Stimulated activated CD4-positive, alpha-beta T cell treated with anti-CD3 and anti-CD28 coated beads, Interleukin-15, amount 100 ng/mL, for 1 hour (primary cell): ENCODE data around the gene RPS6KC1.
"Not testable (repeated sequence)": the region's sequence is repeated elsewhere in the genome, so short reads cannot be mapped to it uniquely, and the experiment has no call there.

Experiments used
- DNase-seq, 2 donors: peaks; one replicate each; pipeline ENCODE4 v3.0.0-alpha.2; 2020; ENCODE audit warnings: low read depth in 1 of 2, low spot score in 1 of 2

The RPS6KC1 gene

DNA sequence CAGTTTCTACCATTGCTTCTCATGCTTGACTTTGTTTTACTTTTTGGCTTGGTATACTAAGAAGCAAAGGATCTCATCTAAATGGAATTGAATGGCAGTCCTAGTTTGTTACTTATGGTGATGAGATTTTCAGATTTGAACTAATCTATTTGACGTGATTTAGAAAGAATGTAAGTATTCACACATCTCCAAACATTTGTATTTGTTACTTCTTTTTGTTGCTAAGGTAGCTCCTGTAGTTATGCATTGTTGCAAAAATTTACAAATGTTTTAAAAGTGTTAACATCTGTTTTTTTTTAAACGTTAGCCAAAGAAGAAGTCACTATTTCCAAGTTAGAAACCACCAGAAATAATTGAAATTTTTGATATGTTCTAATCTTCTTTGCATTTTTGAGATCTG lies 222.5 kb downstream of the RPS6KC1 start:
- DNase-seq: no peak

DNA sequence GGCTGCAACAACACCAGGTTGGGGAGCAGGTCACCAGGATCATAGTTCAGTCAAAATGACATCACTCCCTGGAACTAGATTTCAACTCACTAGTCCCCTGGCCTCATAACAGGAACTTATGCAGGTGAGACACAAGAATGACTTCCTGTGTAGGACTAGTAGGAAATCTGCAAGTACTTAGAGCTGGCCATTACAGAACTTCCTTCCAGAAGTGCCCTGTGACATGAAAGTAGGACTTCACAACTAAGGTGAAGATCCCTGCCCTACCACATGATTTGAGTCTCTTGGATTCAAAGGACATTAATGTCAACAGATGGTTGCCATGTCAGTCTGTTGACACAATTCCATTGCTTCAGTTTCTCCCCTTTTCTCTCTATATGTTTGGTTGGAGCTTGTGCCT lies 223.1 kb downstream of the RPS6KC1 start:
- no peak for DNase-seq

DNA sequence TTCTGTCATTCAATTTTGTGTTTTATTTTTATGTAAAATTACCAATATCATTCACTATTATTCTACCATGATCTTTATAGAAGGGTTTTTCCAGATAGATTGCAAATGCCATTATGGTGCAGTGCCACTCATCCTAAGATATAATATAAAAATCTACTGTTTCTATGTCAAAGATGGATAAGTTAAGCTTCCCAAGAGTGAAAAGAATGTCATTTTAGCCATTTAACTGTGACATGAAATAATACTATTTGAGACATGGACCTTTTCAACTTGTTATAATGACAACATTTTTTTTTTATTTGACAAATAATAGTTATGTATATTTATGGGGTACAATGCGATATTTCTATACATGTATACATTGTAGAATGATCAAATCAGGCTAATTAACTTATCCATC lies 224.3 kb downstream of the RPS6KC1 start:
- no peak for DNase-seq

DNA sequence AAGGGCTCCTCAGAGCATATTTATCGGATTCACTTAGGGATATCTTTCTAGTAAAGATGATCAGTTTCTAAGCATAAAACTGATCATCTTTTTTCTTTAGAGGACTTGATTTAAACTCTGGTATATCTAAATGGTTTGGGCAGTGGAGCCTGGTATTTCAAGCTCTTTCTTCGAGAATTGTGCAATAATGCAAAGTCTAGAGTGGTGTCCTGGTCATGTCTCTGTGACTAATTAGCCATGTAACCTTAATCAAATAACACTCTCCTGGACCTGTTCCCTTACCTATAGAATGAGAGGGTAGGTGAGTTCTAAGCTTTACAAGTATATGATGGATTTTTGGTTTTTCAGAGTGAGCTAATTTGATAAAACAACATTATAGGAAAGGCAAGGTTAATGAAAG lies 225.2 kb downstream of the RPS6KC1 start:
- no peak for DNase-seq

DNA sequence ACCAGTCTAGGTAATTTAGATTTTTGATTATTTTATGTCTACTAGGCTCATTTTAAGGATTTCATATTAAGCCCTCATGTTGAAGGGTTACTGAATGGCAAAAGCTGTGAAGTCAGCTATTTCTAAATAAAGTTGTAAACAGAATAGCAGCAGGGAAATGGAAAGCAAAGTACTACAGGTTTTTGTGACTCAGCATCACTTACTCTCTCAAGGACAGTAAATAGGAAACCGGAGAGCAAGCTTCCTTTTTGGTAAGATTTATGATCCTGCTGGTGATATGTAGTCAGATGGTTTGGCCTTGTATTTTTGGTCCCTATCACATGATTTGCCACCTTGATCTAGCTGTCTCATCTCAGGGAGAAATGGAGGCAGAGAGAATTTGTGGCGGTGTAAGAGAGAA lies 226.0 kb downstream of the RPS6KC1 start:
- DNase-seq: no peak

DNA sequence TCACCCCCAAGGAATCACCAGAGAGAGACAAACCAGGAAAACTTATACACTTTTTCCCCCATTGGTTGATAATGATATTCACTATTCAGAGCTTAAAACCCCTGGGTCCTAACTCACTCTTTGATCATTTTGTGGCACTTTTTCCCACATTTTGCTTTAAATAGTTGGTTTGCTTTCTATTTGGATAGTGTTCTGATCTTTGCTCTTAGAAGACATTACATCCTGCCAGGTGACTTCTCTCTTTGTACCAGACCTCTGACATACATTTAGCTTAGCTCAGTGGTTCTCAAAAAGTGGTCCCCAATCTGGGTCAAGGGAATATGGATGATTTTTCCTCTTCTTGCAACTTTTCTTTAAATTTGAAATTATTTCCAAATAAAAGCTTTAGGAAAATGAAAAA lies 228.4 kb downstream of the RPS6KC1 start:
- DNase-seq: no peak

DNA sequence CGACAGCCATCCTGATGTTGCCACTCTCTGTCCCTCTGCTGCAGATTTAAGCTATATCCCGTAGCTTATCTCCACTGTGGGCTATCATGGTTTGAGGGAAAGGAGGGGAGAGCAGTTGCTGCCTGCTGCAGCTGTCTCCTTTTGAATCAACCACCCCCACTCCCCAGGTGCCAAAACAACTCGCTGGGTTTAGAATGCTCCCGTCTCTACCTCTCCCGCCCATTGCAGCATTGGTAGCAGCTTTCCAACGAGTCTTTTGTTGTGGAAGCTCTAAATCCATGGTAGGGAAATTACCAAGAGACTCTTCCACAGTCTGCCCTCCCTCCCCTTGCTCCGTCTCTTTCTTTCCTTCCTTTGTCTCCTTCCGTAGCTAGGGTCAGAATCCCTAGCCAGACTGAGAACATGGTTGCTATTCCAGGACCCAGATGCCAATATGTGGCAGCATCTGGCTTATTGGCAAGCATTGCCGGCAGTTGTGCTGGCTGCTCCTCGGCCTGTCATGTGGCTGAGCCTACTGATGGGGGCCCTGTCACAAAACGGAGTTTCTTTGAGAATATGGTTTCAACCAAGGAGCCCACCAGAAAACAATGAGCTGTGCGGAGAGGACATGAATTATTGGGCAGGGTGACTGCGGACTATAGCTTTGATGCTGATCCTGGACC lies 230.7 kb downstream of the RPS6KC1 start:
- DNase-seq: no peak

DNA sequence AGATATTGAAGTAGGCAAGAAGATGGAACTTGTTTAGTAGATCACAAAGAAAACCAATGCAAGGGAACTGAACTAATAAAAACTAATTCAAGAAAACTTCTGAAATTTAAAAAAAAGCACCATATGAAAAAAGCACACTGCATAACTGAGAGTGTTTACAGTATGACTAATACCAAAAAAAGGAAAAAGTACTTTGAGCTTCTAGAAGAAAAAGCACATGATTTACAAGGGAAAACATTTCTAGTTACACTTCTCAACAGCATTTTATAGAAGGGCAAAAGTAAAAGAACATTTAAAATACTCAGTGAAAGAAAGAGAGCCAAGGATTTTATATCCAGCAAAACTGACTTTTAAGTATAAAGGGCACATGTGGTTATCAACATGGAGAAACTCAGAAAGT lies 233.6 kb downstream of the RPS6KC1 start:
- DNase-seq: no peak

DNA sequence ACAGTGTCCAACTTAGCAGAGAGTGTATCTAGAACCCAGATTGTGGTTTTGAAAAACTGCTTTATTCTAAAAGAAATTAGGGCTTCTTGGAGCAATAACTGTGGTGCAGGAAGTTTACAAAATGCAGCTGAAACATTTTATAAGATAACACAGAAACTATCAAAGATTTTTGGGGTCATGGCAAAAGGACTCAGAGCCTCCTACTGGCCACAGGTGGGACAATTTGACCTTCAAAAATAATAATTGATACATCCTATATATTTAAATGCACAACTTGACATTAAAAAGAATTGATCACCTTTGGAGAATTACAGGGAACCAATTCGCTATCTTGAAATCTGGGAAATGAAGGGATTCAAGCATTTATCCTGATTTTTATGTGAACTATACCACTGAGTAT lies 235.2 kb downstream of the RPS6KC1 start:
- no peak for DNase-seq

DNA sequence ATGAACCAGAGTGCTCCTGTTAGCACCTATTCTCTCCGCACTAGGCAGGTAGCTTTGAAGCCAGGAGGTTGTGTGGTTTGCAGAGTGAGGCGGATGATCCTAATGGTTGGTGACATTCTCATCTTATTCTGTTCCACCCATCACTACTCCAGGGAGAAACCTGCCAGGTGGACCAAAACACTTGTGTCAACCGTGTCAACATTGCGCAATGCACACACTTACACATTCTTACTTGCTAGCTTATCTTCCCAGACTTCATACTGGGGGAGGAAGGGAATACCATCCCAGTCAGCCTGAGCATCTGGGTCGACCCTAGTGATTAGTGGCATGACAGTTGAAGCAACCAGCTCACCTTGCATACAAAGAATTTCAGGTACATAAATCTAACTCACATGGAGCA lies 236.9 kb downstream of the RPS6KC1 start:
- no peak for DNase-seq

DNA sequence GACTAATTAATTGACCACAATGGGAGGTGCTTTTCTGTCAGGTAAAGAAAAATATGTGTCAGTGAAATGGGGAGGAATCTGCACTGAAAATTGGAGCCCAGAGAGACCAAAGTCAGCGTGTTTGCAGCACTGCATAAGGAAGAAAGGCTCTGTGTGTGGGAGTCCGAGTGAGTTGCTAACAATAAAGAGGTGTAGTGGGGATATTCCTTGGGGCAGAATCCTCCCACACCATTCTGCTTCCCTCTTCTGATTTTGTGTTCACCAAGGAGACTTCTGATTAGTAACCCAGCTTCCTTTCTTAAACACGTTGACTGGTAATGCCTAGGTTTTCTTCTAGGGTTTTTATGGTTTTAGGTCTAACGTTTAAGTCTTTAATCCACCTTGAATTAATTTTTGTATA lies 240.5 kb downstream of the RPS6KC1 start:
- no peak for DNase-seq

DNA sequence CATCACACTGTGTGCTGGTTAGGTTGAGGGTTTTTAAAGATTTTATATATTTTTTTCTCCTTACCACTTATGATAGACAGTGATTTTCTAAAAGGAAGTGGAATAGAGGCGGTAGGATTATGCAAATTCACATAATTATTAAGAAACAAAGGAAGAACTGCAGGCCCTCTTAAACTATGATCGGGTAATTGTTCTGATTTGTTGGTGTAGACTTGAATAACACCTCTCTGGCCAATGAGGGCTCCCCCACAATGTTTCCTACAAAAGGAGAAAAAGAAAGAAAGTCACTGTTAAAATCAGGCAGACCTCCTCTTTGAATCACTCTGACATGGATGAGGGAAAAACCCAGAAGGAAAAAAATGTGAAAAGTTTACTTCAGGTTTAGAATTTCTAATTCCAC lies 241.6 kb downstream of the RPS6KC1 start:
- DNase-seq: no peak

DNA sequence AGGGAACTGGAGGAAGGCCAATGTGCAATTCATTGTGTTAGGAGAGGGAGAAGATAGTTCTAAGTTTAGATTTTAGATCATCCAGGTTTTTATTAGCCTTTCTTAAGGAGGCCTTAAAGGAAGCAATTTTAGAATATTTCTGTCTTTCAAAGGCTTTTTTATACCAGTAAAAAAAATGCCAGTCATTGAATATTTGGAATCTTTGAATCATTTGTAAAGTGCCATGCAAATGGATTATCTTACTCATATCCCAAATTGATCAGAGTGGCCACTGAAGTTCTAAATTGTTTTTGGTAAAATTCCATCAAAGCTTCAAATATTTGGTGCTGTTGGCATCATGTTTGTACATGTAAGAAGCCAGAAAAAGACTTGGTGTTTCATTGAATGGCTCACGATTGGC lies 244.8 kb downstream of the RPS6KC1 start:
- DNase-seq: no peak

DNA sequence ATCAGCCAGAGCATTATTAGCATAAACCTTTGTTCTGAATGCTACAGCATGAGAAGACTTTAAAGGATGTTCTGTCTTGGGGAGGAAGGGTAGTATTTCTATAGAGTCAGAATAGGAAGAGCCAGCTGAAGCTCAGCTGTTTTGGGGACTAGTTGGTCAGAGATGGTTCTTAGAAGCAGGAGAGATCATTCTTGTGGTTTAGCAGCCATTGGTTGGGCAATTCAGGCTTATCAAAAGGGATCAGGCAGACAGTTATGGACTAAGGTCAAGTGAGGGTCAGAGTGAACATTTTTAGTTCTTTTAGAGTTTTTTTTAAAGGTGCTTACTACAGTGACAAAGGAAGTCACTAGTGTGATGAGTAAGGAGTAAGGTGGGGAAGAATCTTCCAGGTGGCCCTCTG lies 245.5 kb downstream of the RPS6KC1 start:
- no peak for DNase-seq

DNA sequence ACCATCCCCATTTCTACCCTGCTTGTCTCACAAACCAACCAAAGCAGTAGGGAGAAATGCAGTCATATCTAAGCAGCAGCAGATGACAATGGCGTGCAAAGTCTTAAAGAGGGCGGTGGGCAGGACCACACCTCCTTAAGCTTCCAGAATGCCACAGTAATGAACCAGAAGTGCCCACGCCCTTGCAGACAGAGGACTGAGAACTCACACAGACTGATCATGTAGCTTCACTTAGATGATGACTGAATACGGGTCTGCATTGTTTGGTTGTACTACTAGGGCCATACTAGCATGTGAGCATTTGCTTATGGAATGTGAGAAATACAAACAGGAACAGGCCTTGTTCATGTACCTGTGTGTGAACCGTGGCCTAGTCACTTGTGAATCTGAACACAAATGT lies 246.0 kb downstream of the RPS6KC1 start:
- no peak for DNase-seq

DNA sequence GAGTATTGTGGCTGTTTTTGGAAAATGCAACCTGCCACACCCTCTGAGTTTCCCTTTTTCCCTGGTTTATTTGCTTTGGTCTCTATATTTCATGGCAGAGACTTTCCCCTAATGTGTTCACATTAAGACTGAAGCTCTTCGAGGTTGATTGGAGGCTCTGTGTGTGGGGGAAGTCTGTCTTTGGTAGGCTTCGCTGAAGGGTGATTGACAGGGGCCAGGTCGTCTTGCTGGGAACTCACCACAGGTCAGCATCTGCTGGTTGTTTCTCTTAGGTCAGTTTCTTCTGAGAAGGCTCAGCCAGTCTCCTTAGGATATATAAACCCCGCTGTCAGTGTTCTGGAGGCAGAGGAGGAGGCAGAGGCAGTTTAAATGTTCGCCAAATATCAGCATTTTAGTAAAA lies 249.4 kb downstream of the RPS6KC1 start:
- DNase-seq: no peak

DNA sequence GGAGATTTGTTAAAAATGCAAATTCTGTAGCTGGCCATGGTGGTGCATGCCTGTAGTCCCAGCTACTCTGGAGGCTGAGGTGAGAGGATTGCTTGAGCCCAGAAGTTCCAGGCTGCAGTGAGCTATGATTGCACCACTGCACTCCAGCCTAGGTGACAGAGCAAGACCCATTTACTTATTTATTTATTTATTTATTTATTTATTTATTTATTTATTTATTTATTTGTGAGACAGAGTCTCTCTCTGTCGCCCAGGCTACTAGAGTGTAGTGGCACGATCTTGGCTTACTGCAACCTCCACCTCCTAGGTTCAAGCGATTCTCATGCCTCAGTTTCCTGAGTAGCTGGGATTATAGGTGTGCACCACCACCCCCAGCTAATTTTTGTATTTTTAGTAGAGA lies 250.5 kb downstream of the RPS6KC1 start:
- not testable (repeated sequence) for DNase-seq

DNA sequence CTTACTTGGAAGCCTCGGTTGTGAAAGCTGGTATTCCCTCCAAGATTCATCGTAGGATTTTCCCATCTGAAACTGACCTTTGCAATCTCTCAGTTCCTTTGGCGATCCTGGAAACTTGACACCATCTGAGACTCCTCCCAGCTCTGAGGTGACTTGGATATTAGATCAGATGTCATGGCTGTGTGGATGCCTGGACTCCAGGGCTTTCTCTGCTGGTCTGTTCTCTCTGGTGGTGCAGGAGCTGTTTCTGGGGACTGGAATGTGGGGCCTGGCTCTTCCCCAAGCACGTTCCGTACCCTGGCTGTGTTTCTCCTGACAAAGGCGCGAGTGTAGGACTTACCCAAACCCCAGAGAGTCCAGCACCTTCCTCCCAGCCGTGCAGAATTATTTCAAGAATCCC lies 252.2 kb downstream of the RPS6KC1 start:
- DNase-seq: no peak

DNA sequence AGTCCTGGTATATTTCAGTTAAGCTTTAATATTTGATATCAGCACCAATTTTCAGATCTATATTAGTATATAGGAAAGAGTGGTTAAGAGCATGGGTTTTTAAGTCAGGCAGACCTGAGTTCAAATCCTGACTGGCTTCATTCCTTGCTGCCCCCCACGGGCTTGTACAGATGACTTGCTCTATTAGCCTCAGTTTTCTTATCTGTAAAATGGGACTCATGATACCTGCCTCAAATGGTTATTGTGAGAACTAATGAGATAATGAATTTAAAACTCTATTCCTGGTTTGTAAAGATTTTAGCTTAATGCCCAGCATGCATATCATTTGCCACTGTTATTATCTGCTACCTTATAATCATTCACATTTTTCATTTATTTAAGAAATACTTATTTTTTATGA lies 264.5 kb downstream of the RPS6KC1 start:
- no peak for DNase-seq

DNA sequence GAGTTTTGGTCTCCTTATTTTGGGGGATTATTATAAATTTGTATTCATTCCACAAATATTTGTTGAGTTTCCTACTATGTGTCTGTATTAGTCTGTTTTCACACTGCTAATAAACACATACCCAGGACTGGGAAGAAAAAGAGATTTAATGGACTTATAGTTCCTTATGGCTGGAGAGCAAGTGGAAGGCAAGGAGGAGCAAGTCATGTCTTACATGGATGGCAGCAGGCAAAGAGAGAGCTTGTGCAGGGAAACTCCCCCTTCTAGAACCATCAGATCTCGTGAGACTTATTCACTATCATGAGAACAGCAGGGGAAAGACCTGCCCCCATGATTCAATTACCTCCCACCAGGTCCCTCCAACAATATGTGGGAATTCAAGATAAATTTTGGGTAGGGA lies 267.4 kb downstream of the RPS6KC1 start:
- DNase-seq: not testable (repeated sequence)

DNA sequence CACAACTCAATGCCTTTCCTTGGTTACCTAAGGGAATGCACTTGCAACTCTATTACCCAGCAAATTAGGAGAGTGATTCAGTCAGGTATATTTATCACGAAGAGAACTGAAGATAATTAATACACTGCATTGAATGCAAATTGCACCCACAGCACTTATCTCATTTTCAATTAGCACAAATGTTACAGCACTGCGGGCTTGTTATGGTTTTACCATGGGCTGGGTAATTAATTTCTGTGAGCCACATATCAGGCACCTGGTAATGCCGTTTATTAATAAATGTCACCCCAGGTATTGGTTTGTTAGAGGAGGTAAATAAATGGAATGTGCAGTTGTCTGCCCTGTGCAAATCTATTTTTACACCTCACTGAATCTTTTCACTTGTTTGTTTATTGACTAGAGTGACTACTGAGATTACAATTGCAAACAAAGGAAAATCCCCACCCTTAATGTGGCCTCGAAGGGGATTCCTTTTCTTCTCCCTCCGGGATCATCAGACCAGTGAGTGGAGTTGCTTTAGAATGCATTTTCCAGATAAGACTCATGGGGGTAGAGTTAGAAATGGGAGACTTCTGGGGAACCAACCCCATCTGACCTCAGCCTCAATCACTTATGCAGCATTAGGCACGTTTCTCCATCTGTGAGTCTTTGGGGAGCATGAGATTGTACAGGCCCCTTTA lies 269.3 kb downstream of the RPS6KC1 start:
- no peak for DNase-seq
